A673 (cell line): ENCODE data around the gene DTYMK.

Experiments used
- CTCF ChIP-seq: fragments of 300-800, 200-600 bp; sonication (generic); conservative IDR thresholded peaks from 2 replicates; pipeline ENCODE4 v1.5.1; 2017; ENCODE audit warnings: low read depth, mild to moderate bottlenecking, antibody characterized with exemption, low read length, moderate library complexity, mixed read lengths
- EZH2 ChIP-seq: fragments of 200-600 bp; sonication (generic); IDR thresholded peaks from 2 replicates; pipeline ENCODE4 v1.6.1; 2017; ENCODE audit warnings: borderline replicate concordance, low read depth, mild to moderate bottlenecking, mixed read lengths, antibody characterized with exemption, low read length; ENCODE audit not compliant: poor library complexity, severe bottlenecking

DNA sequence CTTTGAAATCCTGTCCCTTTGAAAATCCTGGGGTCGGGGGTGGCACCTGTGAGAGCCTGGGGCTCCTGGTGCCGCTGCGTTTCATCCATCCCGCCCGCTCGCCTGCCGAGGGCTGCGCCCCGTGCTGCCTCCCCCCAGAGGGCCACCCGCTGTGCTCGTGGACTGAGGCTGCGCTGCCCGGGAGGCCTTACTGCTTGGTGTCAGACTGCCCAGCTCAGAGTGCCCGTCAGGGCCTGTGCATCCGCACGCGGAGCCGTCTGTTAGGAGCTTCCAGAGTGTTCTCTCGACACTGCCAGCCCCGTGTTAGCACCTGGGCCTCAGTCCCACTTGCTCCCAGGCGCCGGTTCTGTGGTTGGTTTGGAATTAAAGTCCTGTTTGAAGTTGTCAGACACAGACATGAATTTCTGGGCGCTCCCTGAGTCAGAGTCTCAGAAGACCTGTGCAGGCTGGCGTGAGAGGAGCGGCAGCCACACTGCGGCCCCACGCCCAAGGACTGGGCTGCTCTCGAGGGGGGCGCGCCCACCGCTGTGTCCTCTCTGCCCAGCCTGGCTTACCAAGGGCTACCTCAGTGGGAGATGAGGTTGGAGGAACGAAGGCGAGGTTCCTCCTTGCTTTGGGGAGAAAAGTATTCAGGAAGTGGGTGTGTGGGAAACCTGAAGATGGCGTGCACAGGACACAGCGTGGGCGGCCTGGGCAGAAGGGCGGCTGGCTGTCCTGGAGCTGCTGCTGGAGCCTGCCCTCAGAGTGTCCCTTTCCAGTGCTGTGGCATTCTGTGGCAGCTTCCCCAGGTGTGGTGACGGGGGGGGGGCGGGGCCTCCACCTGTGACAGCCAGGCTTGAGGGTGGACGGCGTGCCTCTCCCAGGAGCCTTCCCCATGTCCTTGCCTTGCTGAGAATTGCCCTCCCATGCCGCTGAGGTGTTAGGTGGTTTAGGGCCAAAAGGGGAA is 14.1 kb downstream of the DTYMK start:
- TF ChIP-seq CTCF (no peak), EZH2 (no peak)
